Peyer's patch (tissue), 4 donors: ENCODE results near the gene SORL1-AS1.

Experiments used
- CTCF ChIP-seq, 6 experiments: fragments of 450-650 bp in 4 of 6; fragments of 200-600 bp in 2 of 6; sonication (generic) in 1 of 6; IDR thresholded peaks; one replicate each; pipeline ENCODE4 v1.5.1; 2017 to 2019; ENCODE audit warnings: antibody characterized with exemption in 6 of 6, mild to moderate bottlenecking in 3 of 6, moderate library complexity in 1 of 6
- POLR2A ChIP-seq, 2 donors: fragments of 450-650 bp; IDR thresholded peaks; one replicate each; pipeline ENCODE4 v1.5.1; 2017; ENCODE audit warnings: antibody characterized with exemption in 2 of 2, mild to moderate bottlenecking in 2 of 2, moderate library complexity in 2 of 2

- TF ChIP-seq CTCF (IDR thresholded peaks at IDR 0.05) (no peak), POLR2A (IDR thresholded peaks at IDR 0.05) (peak in 1 of 2 donors; percentile 6)
Observed at GRCh38 chr11:121391914-121392313, 60.9 kb downstream of the SORL1-AS1 start.
